Measurements from ENCODE around the gene C1QTNF7. TPM values are rescaled to one million over a fixed set of nuclear protein-coding genes. Genes with fewer than 3 reads are reported as not detected.

Gene C1QTNF7
- total and polyA plus RNA-seq, 10 donors, result 0.74 to 22.5 (median 5.2) TPM

- WGBS, 5 donors, result 14 to 29% (median 20%) methylated on average over 2 of the region's 2 CpGs
- Histone ChIP-seq H3K9me3 (no peaks in the 10 kb centered on the region), H3K4me1 (peaks cover 0 to 10% (median 2%) of the 10 kb centered on the region in 6 donors), H3K27me3 (replicated peaks in 1 of 7) (no peaks in the 10 kb centered on the region), H3K36me3 (no peaks in the 10 kb centered on the region), H3K4me3 (no peak overlapping the region), H3K27ac (no peak overlapping the region)
- intact Hi-C loops (cut with DNase I; ENCODE audit: low total_unique reads), result no loop called here
- DNase-seq, result no peak
- TF ChIP-seq POLR2A (IDR thresholded peaks at IDR 0.05) (no peak), POLR2AphosphoS5 (IDR thresholded peaks at IDR 0.05) (no peak), CTCF (IDR thresholded peaks at IDR 0.05 in 8 of 11, conservative IDR thresholded peaks at IDR 0.05 in 3 of 11) (no peak)
Measured at GRCh38 chr4:15436513-15436912, 8.7 kb downstream of the C1QTNF7 start.

GRCh38 chr4:15438939-15439524 lies 11.2 kb downstream of the C1QTNF7 start:
- H3K9me3 ChIP-seq, result no peaks in the 10 kb centered on the region
- H3K27ac ChIP-seq, result no peak overlapping the region
- intact Hi-C loops (cut with DNase I; ENCODE audit: low total_unique reads), result no loop called here
- no peak for DNase-seq
- H3K4me1 ChIP-seq, result peaks cover 0 to 10% (median 2%) of the 10 kb centered on the region in 6 donors
- 73 to 94% (median 80%) methylated on average over 2 of the region's 2 CpGs for WGBS, 5 donors
- H3K4me3 ChIP-seq, result no peak overlapping the region
- H3K36me3 ChIP-seq, result peaks cover 0 to 6% (median 0%) of the 10 kb centered on the region in 6 donors
- TF ChIP-seq POLR2A (IDR thresholded peaks at IDR 0.05) (no peak), POLR2AphosphoS5 (IDR thresholded peaks at IDR 0.05) (no peak), CTCF (IDR thresholded peaks at IDR 0.05 in 8 of 11, conservative IDR thresholded peaks at IDR 0.05 in 3 of 11) (no peak)
- no peaks in the 10 kb centered on the region for H3K27me3 ChIP-seq (replicated peaks in 1 of 7)

GRCh38 chr4:15443371-15444160 lies 15.7 kb downstream of the C1QTNF7 start:
- Histone ChIP-seq H3K4me3 (no peak overlapping the region), H3K27me3 (replicated peaks in 1 of 7) (no peaks in the 10 kb centered on the region), H3K27ac (no peak overlapping the region), H3K9me3 (no peaks in the 10 kb centered on the region), H3K36me3 (peaks cover 0 to 6% (median 0%) of the 10 kb centered on the region in 6 donors), H3K4me1 (no peaks in the 10 kb centered on the region)
- 91 to 99% (median 95%) methylated on average over 2 of the region's 2 CpGs for WGBS, 5 donors
- DNase-seq, result no peak
- no peak for TF ChIP-seq CTCF (IDR thresholded peaks at IDR 0.05 in 8 of 11, conservative IDR thresholded peaks at IDR 0.05 in 3 of 11)
- intact Hi-C loops (cut with DNase I; ENCODE audit: low total_unique reads), result no loop called here

GRCh38 chr4:15444276-15444675 lies 16.4 kb downstream of the C1QTNF7 start:
- Histone ChIP-seq H3K4me3 (no peak overlapping the region), H3K4me1 (no peaks in the 10 kb centered on the region), H3K27ac (no peak overlapping the region), H3K36me3 (peaks cover 0 to 6% (median 0%) of the 10 kb centered on the region in 6 donors), H3K9me3 (no peaks in the 10 kb centered on the region), H3K27me3 (replicated peaks in 1 of 7) (no peaks in the 10 kb centered on the region)
- intact Hi-C loops (cut with DNase I; ENCODE audit: low total_unique reads), result no loop called here
- TF ChIP-seq POLR2AphosphoS5 (IDR thresholded peaks at IDR 0.05), result no peak
- no peak for TF ChIP-seq CTCF (IDR thresholded peaks at IDR 0.05 in 8 of 11, conservative IDR thresholded peaks at IDR 0.05 in 3 of 11)
- TF ChIP-seq POLR2A (IDR thresholded peaks at IDR 0.05), result no peak
- WGBS, 5 donors, result 92 to 96% (median 95%) methylated on average over 7 of the region's 7 CpGs
- no peak for DNase-seq
